SK-N-MC (cell line): ENCODE data around the gene SET.
"Not testable (repeated sequence)": the region's sequence is repeated elsewhere in the genome, so short reads cannot be mapped to it uniquely, and the experiment has no call there.

Experiments used
- DNase-seq: peaks from one replicate; pipeline ENCODE4 v3.0.0-alpha.2; 2011; ENCODE audit warnings: low read depth, low spot score
- H3K27ac ChIP-seq: fragments of 200-600 bp; sonication (generic); 2 replicates; pipeline ENCODE4 v1.5.1; 2016; ENCODE audit warnings: mixed run types
- H3K36me3 ChIP-seq: fragments of 200-600 bp; sonication (generic); 2 replicates; pipeline ENCODE4 v1.6.1; 2017; ENCODE audit warnings: antibody characterized with exemption, low read length, mixed read lengths; ENCODE audit not compliant: insufficient read depth
- H3K4me3 ChIP-seq: fragments of 200-600 bp; sonication (generic); 2 replicates; pipeline ENCODE4 v1.5.1; 2016
- H3K9ac ChIP-seq: fragments of 200-600 bp; sonication (generic); 2 replicates; pipeline ENCODE4 v1.8.0; 2017; ENCODE audit warnings: mixed run types, mixed read lengths; ENCODE audit not compliant: insufficient read length
- H3K9me3 ChIP-seq: fragments of 200-600 bp; sonication (generic); 2 replicates; pipeline ENCODE4 v1.6.1; 2017; ENCODE audit warnings: low read depth, mild to moderate bottlenecking, antibody characterized with exemption, low read length, moderate library complexity, mixed read lengths
- EZH2 ChIP-seq: fragments of 200-600 bp; sonication (generic); IDR thresholded peaks from one replicate; pipeline ENCODE4 v1.6.1; 2017; ENCODE audit warnings: antibody characterized with exemption
- FOXP2 ChIP-seq: optimal IDR thresholded peaks from 2 replicates; pipeline ENCODE3; 2011; ENCODE audit warnings: mild to moderate bottlenecking, moderate library complexity; ENCODE audit not compliant: insufficient read depth; ENCODE audit errors: extremely low read length, control extremely low read depth
- POLR2AphosphoS5 ChIP-seq: IDR thresholded peaks from 2 replicates; pipeline ENCODE4 v1.6.1; 2012; ENCODE audit warnings: mild to moderate bottlenecking, low read depth, low read length, borderline replicate concordance

The SET gene

GRCh38 chr9:128694344-128694743 is 5.3 kb downstream of the SET start:
- Histone ChIP-seq H3K9ac (no peak overlapping the region), H3K4me3 (no peak overlapping the region), H3K36me3 (peaks cover 70% of the 10 kb centered on the region), H3K9me3 (no peaks in the 10 kb centered on the region), H3K27ac (peak overlapping the region; percentile 15)
- no peak for DNase-seq
- TF ChIP-seq FOXP2 (no peak), EZH2 (no peak), POLR2AphosphoS5 (no peak)

- DNase-seq, result no peak
- H3K9me3 ChIP-seq, result no peaks in the 10 kb centered on the region
These were observed 8.1 kb downstream of the SET start for GRCh38 chr9:128696923-128697707.

GRCh38 chr9:128699096-128699795 is 10.2 kb downstream of the SET start:
- not testable (repeated sequence) for H3K27ac ChIP-seq, DNase-seq, H3K9ac ChIP-seq, H3K9me3 ChIP-seq, H3K4me3 ChIP-seq
- peaks cover 29% of the 10 kb centered on the region for H3K36me3 ChIP-seq

More at GRCh38 chr9:128696923-128697707, 8.1 kb downstream of the SET start:
- Histone ChIP-seq H3K9ac (no peak overlapping the region), H3K36me3 (peaks cover 50% of the 10 kb centered on the region), H3K4me3 (no peak overlapping the region), H3K27ac (peak overlapping the region; percentile 63)
- peak; percentile 54; the same call in 1 of the 2 replicates for TF ChIP-seq POLR2AphosphoS5
- no peak for TF ChIP-seq EZH2

GRCh38 chr9:128701227-128701854 is 12.3 kb downstream of the SET start:
- H3K9me3 ChIP-seq, result no peaks in the 10 kb centered on the region
- H3K36me3 ChIP-seq, result peaks cover 13% of the 10 kb centered on the region
- no peak overlapping the region for H3K4me3 ChIP-seq
- no peak for DNase-seq
- TF ChIP-seq FOXP2 (no peak), EZH2 (no peak), POLR2AphosphoS5 (no peak)
- H3K27ac ChIP-seq, result no peak overlapping the region
- H3K9ac ChIP-seq, result no peak overlapping the region

- TF ChIP-seq FOXP2, result no peak
- TF ChIP-seq EZH2, result no peak
- TF ChIP-seq POLR2AphosphoS5, result peak; percentile 48
- Histone ChIP-seq H3K9ac (peak within 1 kb of the TSS; percentile 85), H3K27ac (peak within 1 kb of the TSS; percentile 78), H3K36me3 (peaks cover 1% of the 10 kb centered on the region), H3K4me3 (peak within 1 kb of the TSS; percentile 91), H3K9me3 (no peaks in the 10 kb centered on the region)
- DNase-seq, result no peak
These were observed 13.5 kb downstream of the SET start, which contains the start of gene PKN3 for GRCh38 chr9:128702445-128702948. Gene PKN3 (plus strand): TSS chr9:128702503. CDS start chr9:128702916, 413 bp downstream.

- Histone ChIP-seq H3K27ac (peak overlapping the region; percentile 78), H3K4me3 (peak overlapping the region; percentile 91), H3K9me3 (no peaks in the 10 kb centered on the region), H3K9ac (peak overlapping the region; percentile 85), H3K36me3 (no peaks in the 10 kb centered on the region)
- no peak for TF ChIP-seq EZH2
- no peak for TF ChIP-seq FOXP2
- peak; percentile 27; the same call in 1 of the 2 replicates for TF ChIP-seq POLR2AphosphoS5
- no peak for DNase-seq
These were observed 14.1 kb downstream of the SET start for GRCh38 chr9:128702949-128703615.

GRCh38 chr9:128703616-128704355 is 14.8 kb downstream of the SET start:
- TF ChIP-seq POLR2AphosphoS5 (no peak), EZH2 (no peak)
- no peak for DNase-seq
- H3K9ac ChIP-seq, result peak overlapping the region; percentile 85

More at GRCh38 chr9:128703616-128704355, 14.8 kb downstream of the SET start:
- H3K9me3 ChIP-seq, result no peaks in the 10 kb centered on the region
- H3K27ac ChIP-seq, result peak overlapping the region; percentile 78; the same call in 1 of the 2 replicates
- no peaks in the 10 kb centered on the region for H3K36me3 ChIP-seq
- H3K4me3 ChIP-seq, result peak overlapping the region; percentile 91
